ENCODE data around the gene CHST13.
A peak's percentile ranks its signal among the peaks of the same experiment; 100 is the strongest.
"Not testable (repeated sequence)": the region's sequence is repeated elsewhere in the genome, so short reads cannot be mapped to it uniquely, and the experiment has no call there.

Gene CHST13

DNA sequence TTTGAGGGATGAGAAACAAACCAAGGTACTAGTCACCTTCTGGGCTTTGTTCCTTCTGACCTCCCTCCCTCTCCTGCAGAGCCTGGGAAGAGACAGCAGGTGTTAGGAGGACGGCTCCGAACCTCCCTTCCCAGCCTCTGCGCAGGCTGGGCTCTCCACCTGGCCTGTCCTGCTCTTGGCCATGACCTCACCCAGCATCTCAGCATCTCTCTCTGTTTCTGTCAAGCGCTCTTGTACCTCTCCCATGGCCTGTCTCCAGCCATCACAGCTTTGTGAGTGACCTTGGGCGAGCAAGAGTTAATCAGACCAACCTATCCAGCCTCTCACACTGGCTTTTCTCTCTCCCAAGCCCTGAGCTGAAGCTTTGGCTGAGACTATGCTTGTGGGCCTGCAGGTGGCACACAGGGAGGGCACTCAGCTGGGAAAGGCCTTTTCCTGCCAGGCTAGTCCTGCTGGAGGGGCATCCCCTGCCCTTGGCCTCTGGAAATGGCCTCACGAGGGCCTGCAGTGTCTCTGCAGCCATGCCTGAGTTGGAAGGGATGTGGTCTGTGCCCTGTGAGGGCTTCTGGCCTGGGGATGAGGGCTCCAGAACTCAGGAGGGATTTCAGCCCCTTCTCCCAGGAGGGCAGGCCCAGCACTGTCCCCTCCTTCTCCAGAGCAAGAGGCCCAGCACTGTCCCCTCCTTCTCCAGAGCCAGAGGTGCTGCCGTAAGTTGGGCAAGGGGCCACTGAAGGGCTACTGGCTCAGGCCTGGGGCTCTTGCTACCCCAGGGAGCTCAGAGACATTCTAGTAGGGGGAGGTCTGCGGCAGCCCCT, 2.1 kb downstream of the CHST13 start:
- no peak for DNase-seq (ENCODE audit: low spot score)

DNA sequence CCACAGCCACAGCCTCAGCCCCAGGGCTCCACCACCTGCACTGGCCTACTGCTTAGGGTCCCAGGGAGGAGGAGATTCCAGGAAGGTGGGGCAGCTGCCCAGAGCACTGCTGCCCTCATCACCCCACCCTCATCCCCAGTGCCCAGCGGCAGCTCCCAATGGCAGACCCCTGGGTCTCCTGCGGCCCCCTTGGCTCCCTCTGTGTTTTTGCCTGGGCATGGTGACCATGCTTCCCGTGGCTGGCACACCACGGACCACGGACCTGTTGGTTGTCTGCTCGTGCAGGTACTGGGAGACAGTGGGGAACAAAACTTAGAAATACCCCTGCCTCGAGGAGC, 2.7 kb downstream of the CHST13 start:
- no peak for DNase-seq (ENCODE audit: low spot score)

DNA sequence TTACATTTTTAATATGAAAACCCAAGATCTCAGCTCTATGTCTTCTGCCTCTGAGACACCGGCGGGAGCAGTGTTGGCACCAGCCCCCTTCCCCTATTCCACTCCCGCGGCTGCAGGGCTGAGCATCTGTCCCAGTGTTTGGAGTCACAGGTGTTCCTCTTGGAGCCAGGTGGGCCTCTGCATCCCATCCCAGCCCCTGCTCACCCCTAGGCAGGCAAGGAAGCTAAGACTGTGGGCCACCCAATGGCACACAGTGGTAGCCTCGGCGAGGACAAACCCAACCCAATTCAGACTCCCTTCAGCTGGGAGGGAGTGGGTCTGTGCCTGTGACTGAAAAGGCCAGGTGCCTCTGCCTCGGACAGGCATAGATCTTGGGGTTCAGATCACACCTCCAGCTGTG, 3.1 kb downstream of the CHST13 start:
- DNase-seq (ENCODE audit: low spot score) = no peak

GRCh38 chr3:126527455-126528211, 3.7 kb downstream of the CHST13 start:
- no peak for DNase-seq (ENCODE audit: low spot score)

GRCh38 chr3:126528419-126528799, 4.5 kb downstream of the CHST13 start:
- no peak for DNase-seq (ENCODE audit: low spot score)

DNA sequence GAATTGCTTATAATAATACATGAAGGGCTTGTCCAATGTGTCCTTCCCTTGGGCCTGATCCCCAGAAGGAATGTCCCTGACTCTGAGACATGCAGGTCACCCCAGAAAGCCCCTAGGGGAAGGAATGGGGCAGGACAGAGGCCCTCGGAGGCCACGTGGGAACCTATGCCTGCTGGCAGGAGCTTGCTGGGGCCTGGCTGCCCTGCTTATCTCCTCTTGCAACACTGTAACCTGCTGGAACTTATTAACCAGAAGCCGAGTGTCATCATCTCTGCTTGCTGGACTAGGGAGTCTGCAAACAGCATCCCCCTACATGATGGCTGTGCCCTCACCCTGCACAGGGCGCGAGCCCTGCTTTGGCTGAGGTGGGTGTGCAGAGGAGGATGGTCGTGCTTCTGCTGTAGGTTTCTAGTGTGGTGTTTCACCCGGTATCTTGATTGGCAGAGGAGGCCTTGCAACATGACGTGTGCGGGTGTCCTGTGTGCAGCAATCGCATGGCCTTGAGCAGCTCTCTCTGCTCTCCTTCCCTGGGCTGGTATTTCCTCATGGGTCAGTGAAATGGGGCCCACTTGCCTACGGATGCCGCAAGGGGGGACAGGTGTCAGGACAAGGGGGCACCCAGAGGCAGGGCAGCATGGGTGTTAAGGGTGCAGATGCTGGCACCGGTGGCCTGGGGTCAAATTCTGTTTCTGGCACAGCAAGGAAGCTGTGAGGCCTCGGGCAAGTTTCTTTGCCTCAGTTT, 5.0 kb downstream of the CHST13 start:
- peak; percentile 68 for DNase-seq (ENCODE audit: low spot score)

DNA sequence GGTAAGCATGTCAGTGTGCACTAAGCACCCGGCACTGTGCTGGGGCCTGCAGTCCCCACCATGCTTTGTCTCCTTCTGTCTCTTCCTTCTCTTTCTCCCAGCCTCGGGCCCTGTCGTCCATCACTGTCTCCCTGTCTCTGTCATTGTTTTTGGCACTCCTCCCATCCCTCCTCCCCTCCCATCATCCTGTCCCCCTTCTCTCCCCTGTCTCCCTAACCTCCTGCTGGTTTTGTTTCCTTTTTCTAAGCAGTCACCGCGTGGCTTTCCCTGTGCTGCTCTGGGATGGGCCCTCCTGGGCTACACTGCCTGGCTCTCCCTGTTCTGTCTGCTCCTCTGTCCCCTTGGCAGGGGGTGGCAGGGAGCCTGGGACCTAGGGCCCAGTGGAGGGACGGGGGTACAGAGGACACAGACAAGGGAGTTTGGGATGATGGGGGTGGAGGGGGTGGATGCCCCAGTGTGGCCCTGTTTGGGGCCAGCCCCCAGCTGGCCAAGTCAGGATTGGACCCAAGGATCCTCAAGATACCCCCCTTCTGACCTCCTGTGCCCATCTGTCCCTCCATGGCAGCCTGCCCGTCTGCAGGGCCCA, 5.7 kb downstream of the CHST13 start:
- no peak for DNase-seq (ENCODE audit: low spot score)

DNA sequence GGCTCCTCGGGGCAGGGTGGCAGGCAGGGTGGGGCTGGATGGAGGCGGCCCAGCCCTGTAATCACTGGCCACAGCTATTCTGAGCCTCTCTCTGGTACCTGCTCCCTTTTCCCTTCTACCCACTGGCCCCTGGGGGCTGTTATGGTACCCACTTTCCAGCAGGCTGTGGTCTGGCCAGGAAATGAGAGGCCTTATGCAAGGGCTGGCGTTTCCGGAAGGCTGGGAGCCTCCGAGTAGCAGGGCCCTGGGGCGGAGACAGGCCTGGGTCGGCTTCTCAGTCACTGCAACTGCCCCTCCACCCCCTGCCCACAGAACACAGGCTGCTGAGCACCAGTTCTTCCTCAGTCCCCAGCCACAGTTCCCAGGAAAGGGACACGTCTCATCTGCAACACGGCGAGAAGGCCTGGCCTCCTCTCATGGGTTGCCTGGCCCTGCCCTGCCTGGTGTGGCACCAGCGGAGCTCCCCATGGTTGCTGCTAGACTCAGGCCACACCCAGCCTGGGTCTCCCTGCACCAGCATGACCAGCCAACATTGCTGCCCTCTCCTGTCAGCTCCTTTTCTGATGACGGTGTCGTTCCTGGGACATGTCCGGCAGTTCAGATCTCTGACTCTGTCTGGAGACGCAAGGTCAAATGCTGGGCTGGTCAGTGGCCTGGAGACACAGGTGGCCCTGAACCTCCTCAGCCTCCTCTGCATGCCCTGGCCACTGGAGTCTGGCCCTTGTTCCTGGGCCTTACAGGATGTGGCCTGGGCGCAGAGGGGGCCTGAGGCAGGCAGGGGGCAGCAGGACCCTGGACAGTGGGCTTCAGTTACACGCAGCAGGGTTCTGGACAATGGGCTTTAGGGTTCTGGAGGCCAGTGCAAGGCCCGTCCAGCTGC, 6.5 kb downstream of the CHST13 start:
- no peak for DNase-seq (ENCODE audit: low spot score)

GRCh38 chr3:126531051-126531330, 7.0 kb downstream of the CHST13 start:
- no peak for DNase-seq (ENCODE audit: low spot score)

GRCh38 chr3:126533506-126533905, 9.6 kb downstream of the CHST13 start:
- DNase-seq (ENCODE audit: low spot score) = no peak

- DNase-seq (ENCODE audit: low spot score) = not testable (repeated sequence)
These were observed 10.8 kb downstream of the CHST13 start for GRCh38 chr3:126534716-126535115.

GRCh38 chr3:126535636-126536035, 11.7 kb downstream of the CHST13 start:
- DNase-seq (ENCODE audit: low spot score) = no peak

DNA sequence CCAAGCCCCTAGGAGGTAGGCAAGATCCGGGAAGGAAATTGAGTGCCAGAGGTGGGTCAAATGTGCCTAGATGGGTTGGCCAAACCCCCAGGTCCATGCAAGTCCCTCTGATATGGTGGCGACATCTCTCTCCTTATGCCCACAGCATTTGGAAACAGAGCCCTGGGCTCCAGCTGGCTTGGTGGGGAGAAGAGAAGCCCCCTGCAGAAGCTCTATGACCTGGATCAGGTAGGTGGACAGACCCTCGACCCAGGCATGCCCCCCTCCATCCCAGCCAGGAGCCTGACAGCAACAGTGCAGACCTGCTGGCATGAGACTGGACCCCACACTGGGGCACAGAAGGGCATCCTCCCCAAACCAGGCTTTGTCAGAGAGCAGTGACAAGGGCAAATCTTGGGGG, 12.2 kb downstream of the CHST13 start:
- no peak for DNase-seq (ENCODE audit: low spot score)

DNA sequence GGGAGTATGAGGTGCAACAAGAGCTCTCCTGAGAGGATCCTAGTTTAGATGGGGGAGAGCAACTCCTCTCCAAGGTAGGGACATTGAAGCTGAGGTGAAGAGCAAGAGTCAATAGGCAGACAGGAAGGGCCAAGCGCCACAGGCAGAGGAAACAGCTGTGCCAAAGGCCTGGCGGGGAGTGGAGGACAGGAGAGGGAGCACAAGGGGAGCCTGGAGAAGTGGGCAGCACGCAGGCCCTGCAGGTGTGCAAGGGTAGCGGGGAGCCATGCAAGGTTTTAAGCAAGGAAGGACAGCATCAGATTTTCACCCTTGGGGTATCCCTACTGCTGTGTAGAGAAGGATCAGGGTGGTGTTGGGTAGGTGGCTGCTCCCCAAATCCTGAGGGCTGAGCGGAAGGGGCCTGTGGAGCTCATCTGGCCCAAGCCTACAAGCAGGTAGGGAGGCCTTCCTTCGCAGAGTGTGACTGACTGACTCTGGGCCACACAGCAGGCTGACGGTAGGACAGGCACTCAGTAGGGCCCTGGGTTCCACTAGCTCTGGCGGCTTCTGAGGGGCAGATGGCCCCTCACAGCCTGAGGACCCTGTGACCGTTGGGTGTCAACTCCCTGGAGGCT, 13.3 kb downstream of the CHST13 start:
- DNase-seq (ENCODE audit: low spot score) = no peak

GRCh38 chr3:126537730-126538281, 13.9 kb downstream of the CHST13 start:
- no peak for DNase-seq (ENCODE audit: low spot score)

- no peak for DNase-seq (ENCODE audit: low spot score)
These were observed 14.4 kb downstream of the CHST13 start for GRCh38 chr3:126538316-126538715.

DNA sequence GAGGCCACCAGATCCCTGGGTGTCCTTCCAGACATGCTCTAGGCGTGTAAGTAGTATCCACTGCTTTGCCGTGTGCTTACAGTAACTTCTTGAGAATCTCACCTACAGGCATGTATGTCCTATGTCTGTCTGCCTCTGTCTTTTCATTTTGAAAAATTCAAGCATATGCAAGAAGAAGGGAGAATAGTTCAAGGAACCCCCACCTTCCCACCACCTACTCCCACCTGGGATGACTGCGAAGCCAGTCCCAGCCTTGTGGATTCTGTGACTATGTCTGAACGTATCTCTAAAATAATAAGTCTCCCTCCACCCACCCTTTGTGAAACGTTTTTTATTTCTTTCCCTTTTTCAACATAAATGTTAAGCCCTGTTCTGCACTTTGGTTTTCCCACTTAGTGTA, 15.0 kb downstream of the CHST13 start:
- DNase-seq (ENCODE audit: low spot score) = no peak

DNA sequence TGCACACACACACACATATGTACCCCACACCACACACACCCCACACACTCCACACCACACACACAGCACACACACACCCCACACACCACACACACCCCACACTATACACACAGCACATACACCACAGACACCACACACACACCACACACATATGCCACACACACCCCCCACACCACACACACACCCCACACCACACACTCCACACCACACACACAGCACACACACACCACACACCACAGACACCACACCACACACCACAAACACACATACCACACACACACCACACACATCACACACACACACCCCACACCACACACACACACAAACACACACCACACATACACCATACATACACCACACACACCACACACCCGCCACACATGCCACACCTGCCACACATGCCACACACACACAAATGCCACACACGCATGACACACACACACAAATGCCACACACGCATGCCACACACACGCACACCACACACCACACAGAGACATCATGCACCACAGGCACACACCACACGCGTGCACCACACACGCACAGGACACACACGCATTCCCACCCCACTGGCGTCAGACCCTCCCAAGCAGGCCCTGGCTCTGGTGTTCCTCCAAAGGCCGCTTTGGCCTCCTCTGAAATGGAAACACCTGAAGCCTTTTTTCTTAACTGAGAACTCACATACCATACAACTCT, 15.7 kb downstream of the CHST13 start:
- DNase-seq (ENCODE audit: low spot score) = no peak

DNA sequence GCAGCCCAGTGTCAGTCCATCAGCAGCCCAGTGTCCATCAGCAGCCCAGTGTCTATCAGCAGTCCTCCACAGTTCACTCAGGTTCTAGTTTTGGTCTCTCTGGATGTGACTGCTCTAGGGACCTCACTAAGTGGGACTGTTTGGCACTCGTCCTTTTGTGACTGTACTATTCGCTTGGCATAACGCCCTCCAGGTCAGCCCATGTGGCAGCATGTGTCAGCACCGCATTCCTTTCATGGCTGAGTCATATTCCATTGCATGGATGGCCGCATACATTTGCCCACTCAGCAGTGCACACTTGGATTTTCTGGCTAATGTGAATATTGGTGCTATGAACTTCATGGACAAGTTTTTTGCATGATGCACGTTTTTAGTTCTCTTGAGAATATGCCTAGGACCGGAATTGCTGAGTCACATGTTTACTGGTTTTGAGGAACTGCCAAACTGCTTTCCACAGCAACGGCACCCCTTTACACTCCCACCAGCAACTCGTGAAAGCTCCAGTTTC, 16.4 kb downstream of the CHST13 start:
- peak; percentile 95 for DNase-seq (ENCODE audit: low spot score)

DNA sequence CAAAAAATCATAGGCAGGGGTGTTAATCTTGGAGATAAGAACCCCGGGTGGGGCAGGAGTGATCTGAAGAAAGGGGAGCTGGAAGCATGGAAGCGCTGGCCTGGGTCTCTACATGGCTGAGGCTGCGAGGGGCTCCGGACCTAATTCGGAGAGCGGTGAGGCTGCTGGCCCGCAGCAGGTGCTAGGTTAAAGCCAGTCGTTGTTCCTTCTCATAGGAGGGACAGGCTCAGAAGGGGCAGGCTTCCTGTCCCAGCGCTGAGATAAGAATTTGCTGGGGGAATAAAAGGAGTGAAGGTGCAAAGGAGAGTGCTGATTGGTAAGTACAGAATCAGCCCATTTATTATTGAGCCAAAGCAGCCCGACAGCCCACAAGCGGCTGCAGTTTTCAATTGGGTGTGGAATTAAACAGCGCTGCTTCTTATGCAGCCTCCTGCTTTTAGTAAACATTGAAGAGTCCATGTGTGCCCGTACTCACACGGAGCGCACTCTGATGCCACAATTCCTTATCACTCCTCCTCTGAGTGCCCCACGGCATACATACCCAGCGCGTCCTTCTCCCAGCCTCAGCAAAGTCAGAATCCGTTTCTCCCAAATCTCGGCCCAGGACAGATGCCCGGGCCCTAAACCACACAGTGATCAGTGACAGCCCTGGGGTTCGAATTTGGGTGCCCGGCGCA, 17.1 kb downstream of the CHST13 start:
- DNase-seq (ENCODE audit: low spot score) = no peak

All from kidney tubule cell (primary cell).